Breast epithelium (tissue), 3 donors: Measurements from ENCODE around the gene WDR31.

Experiments used
- POLR2AphosphoS5 ChIP-seq, 3 donors: sonication (generic); formaldehyde crosslinking; IDR thresholded peaks; one replicate each; pipeline ENCODE4 v1.6.1; 2017; ENCODE audit warnings: antibody characterized with exemption in 3 of 3
- TF ChIP-seq, protein P1 (sequence below), 3 donors: fragments of 450-650 bp; IDR thresholded peaks; one replicate each; pipeline ENCODE4 v1.5.1; 2016 to 2017; ENCODE audit warnings: antibody characterized with exemption in 3 of 3, mild to moderate bottlenecking in 3 of 3, moderate library complexity in 3 of 3

GRCh38 chr9:113309204-113309813, 30.8 kb downstream of the WDR31 start:
- TF ChIP-seq, protein P1, sequence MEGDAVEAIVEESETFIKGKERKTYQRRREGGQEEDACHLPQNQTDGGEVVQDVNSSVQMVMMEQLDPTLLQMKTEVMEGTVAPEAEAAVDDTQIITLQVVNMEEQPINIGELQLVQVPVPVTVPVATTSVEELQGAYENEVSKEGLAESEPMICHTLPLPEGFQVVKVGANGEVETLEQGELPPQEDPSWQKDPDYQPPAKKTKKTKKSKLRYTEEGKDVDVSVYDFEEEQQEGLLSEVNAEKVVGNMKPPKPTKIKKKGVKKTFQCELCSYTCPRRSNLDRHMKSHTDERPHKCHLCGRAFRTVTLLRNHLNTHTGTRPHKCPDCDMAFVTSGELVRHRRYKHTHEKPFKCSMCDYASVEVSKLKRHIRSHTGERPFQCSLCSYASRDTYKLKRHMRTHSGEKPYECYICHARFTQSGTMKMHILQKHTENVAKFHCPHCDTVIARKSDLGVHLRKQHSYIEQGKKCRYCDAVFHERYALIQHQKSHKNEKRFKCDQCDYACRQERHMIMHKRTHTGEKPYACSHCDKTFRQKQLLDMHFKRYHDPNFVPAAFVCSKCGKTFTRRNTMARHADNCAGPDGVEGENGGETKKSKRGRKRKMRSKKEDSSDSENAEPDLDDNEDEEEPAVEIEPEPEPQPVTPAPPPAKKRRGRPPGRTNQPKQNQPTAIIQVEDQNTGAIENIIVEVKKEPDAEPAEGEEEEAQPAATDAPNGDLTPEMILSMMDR (IDR thresholded peaks at IDR 0.05), result peak in 2 of 3 donors; percentile 51 to 56
- no peak for TF ChIP-seq POLR2AphosphoS5 (IDR thresholded peaks at IDR 0.05)
